ENCODE results near the gene RGSL1.

DNA sequence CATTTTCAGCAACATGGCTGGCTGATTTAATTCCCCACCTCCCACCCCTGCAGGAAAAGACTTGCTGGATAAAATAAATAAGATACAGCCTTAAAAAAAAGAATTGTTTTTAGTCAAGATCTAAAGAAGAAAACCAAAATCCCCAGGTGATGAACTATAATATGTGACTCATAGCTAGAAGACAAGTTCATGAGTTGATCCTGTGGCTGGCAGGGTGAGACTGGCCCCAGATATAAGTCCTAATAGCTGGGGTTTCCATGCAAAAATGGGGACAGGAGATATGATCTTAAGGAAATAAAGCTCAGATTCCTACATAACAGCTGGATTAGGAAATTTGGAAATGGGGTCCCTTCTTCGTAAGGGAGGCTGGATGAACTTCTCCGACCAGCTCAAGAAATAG is 21.9 kb upstream of the RGSL1 start:
- TF ChIP-seq, protein P1, sequence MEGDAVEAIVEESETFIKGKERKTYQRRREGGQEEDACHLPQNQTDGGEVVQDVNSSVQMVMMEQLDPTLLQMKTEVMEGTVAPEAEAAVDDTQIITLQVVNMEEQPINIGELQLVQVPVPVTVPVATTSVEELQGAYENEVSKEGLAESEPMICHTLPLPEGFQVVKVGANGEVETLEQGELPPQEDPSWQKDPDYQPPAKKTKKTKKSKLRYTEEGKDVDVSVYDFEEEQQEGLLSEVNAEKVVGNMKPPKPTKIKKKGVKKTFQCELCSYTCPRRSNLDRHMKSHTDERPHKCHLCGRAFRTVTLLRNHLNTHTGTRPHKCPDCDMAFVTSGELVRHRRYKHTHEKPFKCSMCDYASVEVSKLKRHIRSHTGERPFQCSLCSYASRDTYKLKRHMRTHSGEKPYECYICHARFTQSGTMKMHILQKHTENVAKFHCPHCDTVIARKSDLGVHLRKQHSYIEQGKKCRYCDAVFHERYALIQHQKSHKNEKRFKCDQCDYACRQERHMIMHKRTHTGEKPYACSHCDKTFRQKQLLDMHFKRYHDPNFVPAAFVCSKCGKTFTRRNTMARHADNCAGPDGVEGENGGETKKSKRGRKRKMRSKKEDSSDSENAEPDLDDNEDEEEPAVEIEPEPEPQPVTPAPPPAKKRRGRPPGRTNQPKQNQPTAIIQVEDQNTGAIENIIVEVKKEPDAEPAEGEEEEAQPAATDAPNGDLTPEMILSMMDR (IDR thresholded peaks at IDR 0.05): no peak
- no peak for TF ChIP-seq POLR2AphosphoS5 (IDR thresholded peaks at IDR 0.05)

Data from suprapubic skin (tissue), 3 donors.